ENCODE data around the gene B3GAT2. TPM values are rescaled to one million over a fixed set of nuclear protein-coding genes. Genes with fewer than 3 reads are reported as not detected.
"Not testable (repeated sequence)": the region's sequence is repeated elsewhere in the genome, so short reads cannot be mapped to it uniquely, and the experiment has no call there.

B3GAT2 gene
- total RNA-seq, 1 experiment from 2014 or later = 0.09 TPM

- H3K9me3 Mint-ChIP-seq (ENCODE audit: low read depth, unreplicated experiment) = no peaks in the 10 kb centered on the region
- H3K27ac Mint-ChIP-seq (ENCODE audit: unreplicated experiment) = no peak overlapping the region
- H3K36me3 Mint-ChIP-seq (ENCODE audit: insufficient read depth, unreplicated experiment) = peaks cover 12% of the 10 kb centered on the region
- CTCF ChIA-PET = interaction anchor here (0.5 to 2.9 kb wide), 13 partner anchors 10 to 1189 kb away, joined by 3 to 39 read pairs (median 4); no protein-coding TSS in a partner anchor
- intact Hi-C loops (cut with micrococcal nuclease; ENCODE audit: unreplicated experiment) = loop anchor here (2.0 kb wide), 2 partner anchors 249 to 645 kb away; no protein-coding TSS in a partner anchor
- peak; percentile 96 for DNase-seq
- H3K27me3 Mint-ChIP-seq (ENCODE audit: unreplicated experiment) = peaks cover 97% of the 10 kb centered on the region
- H3K4me3 Mint-ChIP-seq (ENCODE audit: low read depth, unreplicated experiment) = peak overlapping the region; percentile 99
- TF ChIP-seq CTCF (IDR thresholded peaks at IDR 0.05; ENCODE audit: unreplicated experiment) = peak; percentile 95
- BruUV-seq (replicated peaks) = no TSS peak
- peaks cover 8% of the 10 kb centered on the region for H3K4me1 Mint-ChIP-seq (ENCODE audit: low read depth, unreplicated experiment)
These were observed 1.2 kb downstream of the B3GAT2 start for GRCh38 chr6:70955441-70956190.

- Mint-ChIP-seq H3K36me3 (ENCODE audit: insufficient read depth, unreplicated experiment) (peaks cover 12% of the 10 kb centered on the region), H3K27ac (ENCODE audit: unreplicated experiment) (no peak overlapping the region), H3K27me3 (ENCODE audit: unreplicated experiment) (peaks cover 90% of the 10 kb centered on the region), H3K9me3 (ENCODE audit: low read depth, unreplicated experiment) (no peaks in the 10 kb centered on the region), H3K4me3 (ENCODE audit: low read depth, unreplicated experiment) (peak overlapping the region; percentile 99), H3K4me1 (ENCODE audit: low read depth, unreplicated experiment) (peaks cover 8% of the 10 kb centered on the region)
- CTCF ChIA-PET = interaction anchor here (1.6 to 2.9 kb wide), 2 partner anchors 247 to 734 kb away, joined by 8 to 39 read pairs; no protein-coding TSS in a partner anchor
- no peak for DNase-seq
- no TSS peak for BruUV-seq (replicated peaks)
- no peak for TF ChIP-seq CTCF (IDR thresholded peaks at IDR 0.05; ENCODE audit: unreplicated experiment)
- intact Hi-C loops (cut with micrococcal nuclease; ENCODE audit: unreplicated experiment) = loop anchor here (2.0 kb wide), 1 partner anchor 644 kb away; no protein-coding TSS in a partner anchor
These were observed 2.1 kb downstream of the B3GAT2 start for GRCh38 chr6:70954750-70955149.

GRCh38 chr6:70954176-70954575, 2.7 kb downstream of the B3GAT2 start:
- no peak for TF ChIP-seq CTCF (IDR thresholded peaks at IDR 0.05; ENCODE audit: unreplicated experiment)
- Mint-ChIP-seq H3K9me3 (ENCODE audit: low read depth, unreplicated experiment) (no peaks in the 10 kb centered on the region), H3K36me3 (ENCODE audit: insufficient read depth, unreplicated experiment) (peaks cover 12% of the 10 kb centered on the region), H3K27me3 (ENCODE audit: unreplicated experiment) (peaks cover 85% of the 10 kb centered on the region), H3K4me3 (ENCODE audit: low read depth, unreplicated experiment) (no peak overlapping the region), H3K27ac (ENCODE audit: unreplicated experiment) (no peak overlapping the region), H3K4me1 (ENCODE audit: low read depth, unreplicated experiment) (peaks cover 8% of the 10 kb centered on the region)
- CTCF ChIA-PET = no interaction called here
- no TSS peak for BruUV-seq (replicated peaks)
- no peak for DNase-seq
- intact Hi-C loops (cut with micrococcal nuclease; ENCODE audit: unreplicated experiment) = loop anchor here (2.0 kb wide), 1 partner anchor 643 kb away; no protein-coding TSS in a partner anchor

GRCh38 chr6:70952608-70953165, 4.2 kb downstream of the B3GAT2 start:
- Mint-ChIP-seq H3K4me3 (ENCODE audit: low read depth, unreplicated experiment) (no peak overlapping the region), H3K27me3 (ENCODE audit: unreplicated experiment) (peaks cover 70% of the 10 kb centered on the region), H3K36me3 (ENCODE audit: insufficient read depth, unreplicated experiment) (peaks cover 12% of the 10 kb centered on the region), H3K27ac (ENCODE audit: unreplicated experiment) (no peak overlapping the region), H3K4me1 (ENCODE audit: low read depth, unreplicated experiment) (peaks cover 8% of the 10 kb centered on the region), H3K9me3 (ENCODE audit: low read depth, unreplicated experiment) (no peaks in the 10 kb centered on the region)
- no peak for DNase-seq
- intact Hi-C loops (cut with micrococcal nuclease; ENCODE audit: unreplicated experiment) = loop anchor here (2.0 kb wide), 1 partner anchor 732 kb away; no protein-coding TSS in a partner anchor
- CTCF ChIA-PET = interaction anchor here (0.6 kb wide), 1 partner anchor 17 kb away, joined by 3 read pairs; no protein-coding TSS in a partner anchor
- TF ChIP-seq CTCF (IDR thresholded peaks at IDR 0.05; ENCODE audit: unreplicated experiment) = no peak
- BruUV-seq (replicated peaks) = no TSS peak

GRCh38 chr6:70944321-70944720, 12.5 kb downstream of the B3GAT2 start:
- H3K4me1 Mint-ChIP-seq (ENCODE audit: low read depth, unreplicated experiment); H3K4me3 Mint-ChIP-seq (ENCODE audit: low read depth, unreplicated experiment); CTCF ChIA-PET; H3K36me3 Mint-ChIP-seq (ENCODE audit: insufficient read depth, unreplicated experiment); DNase-seq; intact Hi-C loops (cut with micrococcal nuclease; ENCODE audit: unreplicated experiment); H3K9me3 Mint-ChIP-seq (ENCODE audit: low read depth, unreplicated experiment); BruUV-seq (replicated peaks); H3K27ac Mint-ChIP-seq (ENCODE audit: unreplicated experiment): not testable (repeated sequence)
- peaks cover 55% of the 10 kb centered on the region for H3K27me3 Mint-ChIP-seq (ENCODE audit: unreplicated experiment)
